Vagina (tissue), 2 donors: ENCODE data around the gene UROC1. TPM values are rescaled to one million over a fixed set of nuclear protein-coding genes. Genes with fewer than 3 reads are reported as not detected.

Source experiments
- DNase-seq, 2 donors: peaks; one replicate each; pipeline ENCODE4 v3.0.0-alpha.2; 2017; ENCODE audit errors: extremely low spot score in 2 of 2
- H3K27ac ChIP-seq: fragments of 200-600 bp; sonication (generic); one replicate; pipeline ENCODE4 v1.5.1; 2019
- H3K27me3 ChIP-seq: fragments of 200-600 bp; sonication (generic); one replicate; pipeline ENCODE4 v1.5.1; 2019
- H3K36me3 ChIP-seq, 2 donors: fragments of 200-600 bp; sonication (generic); one replicate each; pipeline ENCODE4 v1.5.1; 2017 to 2019
- H3K4me1 ChIP-seq: fragments of 200-600 bp; sonication (generic); one replicate; pipeline ENCODE4 v1.5.1; 2019
- H3K4me3 ChIP-seq, 2 donors: fragments of 200-600 bp; sonication (generic); 1 replicate in 1 of 2; 2 replicates in 1 of 2; pipeline ENCODE4 v1.5.1; 2016 to 2019
- H3K9me3 ChIP-seq: fragments of 200-600 bp; sonication (generic); one replicate; pipeline ENCODE4 v1.5.1; 2019
- CTCF ChIP-seq, 3 experiments: fragments of 450-650 bp in 2 of 3; fragments of 200-600 bp in 1 of 3; sonication (generic) in 1 of 3; IDR thresholded peaks; one replicate each; pipeline ENCODE4 v1.5.1; 2017 to 2019; ENCODE audit warnings: antibody characterized with exemption in 3 of 3, mild to moderate bottlenecking in 2 of 3, moderate library complexity in 2 of 3
- POLR2A ChIP-seq, 2 donors: fragments of 450-650 bp; IDR thresholded peaks; one replicate each; pipeline ENCODE4 v1.6.1; 2017; ENCODE audit warnings: antibody characterized with exemption in 2 of 2, mild to moderate bottlenecking in 2 of 2, moderate library complexity in 2 of 2
- POLR2AphosphoS5 ChIP-seq, 2 donors: sonication (generic); formaldehyde crosslinking; IDR thresholded peaks; one replicate each; pipeline ENCODE4 v1.9.0; 2017; ENCODE audit warnings: antibody characterized with exemption in 2 of 2, mild to moderate bottlenecking in 2 of 2, low read depth in 1 of 2; ENCODE audit not compliant: insufficient read depth in 1 of 2
- intact Hi-C: fragments of 100-400 bp; cut with DNase I; formaldehyde crosslinking; loops from one replicate; pipeline ENCODE4 v1.15.1; 2023
- total RNA-seq: library from RNA; depleted of rRNA; stranded (reverse); fragments of >200 nt; gene quantifications from one replicate; pipeline ENCODE4 v1.2.3, GENCODE V29; 2016

UROC1 gene
- total RNA-seq, 1 donor from 2014 or later: not detected

GRCh38 chr3:126530171-126531050, 12.8 kb upstream of the UROC1 start:
- Histone ChIP-seq H3K27me3 (no peaks in the 10 kb centered on the region), H3K27ac (no peak overlapping the region), H3K4me1 (no peaks in the 10 kb centered on the region), H3K36me3 (no peaks in the 10 kb centered on the region), H3K9me3 (no peaks in the 10 kb centered on the region), H3K4me3 (no peak overlapping the region)
- intact Hi-C loops: no loop called here
- TF ChIP-seq POLR2A (IDR thresholded peaks at IDR 0.05) (no peak), POLR2AphosphoS5 (IDR thresholded peaks at IDR 0.05; ENCODE audit: insufficient read depth in 1 of 2, low read depth in 1 of 2) (no peak), CTCF (IDR thresholded peaks at IDR 0.05) (no peak)
- no peak for DNase-seq

GRCh38 chr3:126529585-126530170, 12.1 kb upstream of the UROC1 start:
- Histone ChIP-seq H3K9me3 (no peaks in the 10 kb centered on the region), H3K27me3 (no peaks in the 10 kb centered on the region), H3K27ac (no peak overlapping the region), H3K4me1 (peaks cover 2% of the 10 kb centered on the region), H3K36me3 (no peaks in the 10 kb centered on the region), H3K4me3 (no peak overlapping the region)
- TF ChIP-seq POLR2AphosphoS5 (IDR thresholded peaks at IDR 0.05; ENCODE audit: insufficient read depth in 1 of 2, low read depth in 1 of 2): no peak
- TF ChIP-seq CTCF (IDR thresholded peaks at IDR 0.05): no peak
- no peak for TF ChIP-seq POLR2A (IDR thresholded peaks at IDR 0.05)
- no peak for DNase-seq
- intact Hi-C loops: no loop called here

GRCh38 chr3:126528800-126529541, 11.4 kb upstream of the UROC1 start:
- H3K36me3 ChIP-seq: no peaks in the 10 kb centered on the region
- no peaks in the 10 kb centered on the region for H3K27me3 ChIP-seq
- no peak for TF ChIP-seq CTCF (IDR thresholded peaks at IDR 0.05)
- peaks cover 9% of the 10 kb centered on the region for H3K4me1 ChIP-seq
- no peak overlapping the region for H3K27ac ChIP-seq
- DNase-seq: no peak
- no peak overlapping the region for H3K4me3 ChIP-seq
- H3K9me3 ChIP-seq: no peaks in the 10 kb centered on the region
- intact Hi-C loops: no loop called here

GRCh38 chr3:126528419-126528799, 10.8 kb upstream of the UROC1 start:
- Histone ChIP-seq H3K27ac (no peak overlapping the region), H3K27me3 (no peaks in the 10 kb centered on the region), H3K36me3 (no peaks in the 10 kb centered on the region), H3K4me3 (no peak overlapping the region), H3K9me3 (no peaks in the 10 kb centered on the region), H3K4me1 (peaks cover 13% of the 10 kb centered on the region)
- no peak for TF ChIP-seq CTCF (IDR thresholded peaks at IDR 0.05)
- no peak for TF ChIP-seq POLR2A (IDR thresholded peaks at IDR 0.05)
- no peak for TF ChIP-seq POLR2AphosphoS5 (IDR thresholded peaks at IDR 0.05; ENCODE audit: insufficient read depth in 1 of 2, low read depth in 1 of 2)
- intact Hi-C loops: no loop called here
- no peak for DNase-seq
